CD4-positive, alpha-beta T cell (primary cell): Measurements from ENCODE around the gene TMEM121. TPM values are rescaled to one million over a fixed set of nuclear protein-coding genes. Genes with fewer than 3 reads are reported as not detected.

ENCODE experiments used
- ATAC-seq: fragments of 200-7000 bp; cut with Tn5 transposase; one replicate; pipeline ENCODE4 v1.10.0; 2022; ENCODE audit warnings: mild to moderate bottlenecking; ENCODE audit not compliant: poor library complexity
- CTCF ChIA-PET: fragments of 350-600 bp; sonication (Branson Sonifier 250); formaldehyde crosslinking; loops from one replicate; lab custom pipeline; 2021; ENCODE audit warnings: antibody characterized with exemption, inconsistent platforms; lab: Charles Lee
- POLR2A ChIA-PET: fragments of 350-600 bp; sonication (Branson Sonifier 250); formaldehyde crosslinking; loops from one replicate; lab custom pipeline; 2021; ENCODE audit warnings: antibody characterized with exemption, inconsistent platforms; lab: Charles Lee
- DNase-seq, 14 experiments: peaks; one replicate each; pipeline ENCODE4 v3.0.0-alpha.2; 2013 to 2020; ENCODE audit warnings: mixed read lengths in 2 of 14
- H3K27ac ChIP-seq, 2 donors: one replicate each; pipeline versions ENCODE4 v1.5.1 to v1.7.0; 2013; ENCODE audit warnings: low read length in 2 of 2, low read depth in 1 of 2, mild to moderate bottlenecking in 1 of 2
- H3K27me3 ChIP-seq, 2 experiments: 1 replicate in 1 of 2; 2 replicates in 1 of 2; pipeline versions ENCODE4 v1.6.1 to v1.7.0; 2013; ENCODE audit warnings: low read length in 2 of 2, control low read depth in 1 of 2, mild to moderate bottlenecking in 1 of 2, moderate library complexity in 1 of 2; ENCODE audit not compliant: insufficient read depth in 2 of 2, control insufficient read depth in 1 of 2
- H3K36me3 ChIP-seq: one replicate; pipeline ENCODE4 v1.6.1; 2013; ENCODE audit warnings: low read length, control low read depth; ENCODE audit not compliant: insufficient read depth
- H3K4me1 ChIP-seq: one replicate; pipeline ENCODE4 v1.6.1; 2013; ENCODE audit warnings: low read length, control low read depth; ENCODE audit not compliant: insufficient read depth
- H3K4me3 ChIP-seq: one replicate; pipeline ENCODE4 v1.5.1; 2013; ENCODE audit warnings: mild to moderate bottlenecking, low read length, moderate library complexity
- H3K9me3 ChIP-seq, 2 experiments: 1 replicate in 1 of 2; 2 replicates in 1 of 2; pipeline versions ENCODE4 v1.6.1 to v1.7.0; 2013; ENCODE audit warnings: low read length in 2 of 2, mild to moderate bottlenecking in 2 of 2, control low read depth in 1 of 2, moderate library complexity in 1 of 2; ENCODE audit not compliant: control insufficient read depth in 1 of 2, insufficient read depth in 1 of 2
- H3K27ac Mint-ChIP-seq: one replicate; pipeline ENCODE4 v1.8.0; 2020; ENCODE audit warnings: mixed read lengths
- H3K27me3 Mint-ChIP-seq: one replicate; pipeline ENCODE4 v1.8.0; 2021; ENCODE audit warnings: mixed read lengths
- H3K36me3 Mint-ChIP-seq: one replicate; pipeline ENCODE4 v1.8.0; 2021; ENCODE audit warnings: low read depth, mixed read lengths
- H3K4me1 Mint-ChIP-seq: one replicate; pipeline ENCODE4 v1.8.0; 2021; ENCODE audit warnings: low read depth, mixed read lengths
- H3K4me3 Mint-ChIP-seq: one replicate; pipeline ENCODE4 v1.8.0; 2020; ENCODE audit warnings: mild to moderate bottlenecking, mixed read lengths
- H3K9me3 Mint-ChIP-seq: one replicate; pipeline ENCODE4 v1.8.0; 2020; ENCODE audit warnings: mixed read lengths
- CTCF ChIP-seq: fragments of 200-600 bp; IDR thresholded peaks from one replicate; pipeline ENCODE4 v1.8.0; 2022; ENCODE audit warnings: antibody characterized with exemption, mild to moderate bottlenecking
- intact Hi-C, 2 experiments: fragments of 100-400 bp; cut with DNase I in 1 of 2; cut with micrococcal nuclease in 1 of 2; formaldehyde crosslinking; loops; one replicate each; pipeline versions ENCODE4 v1.15.1 to v1.9.0; 2023 to 2025; cut with DNase I, micrococcal nuclease
- total RNA-seq, 174 experiments: library from RNA in 2 of 174; stranded (reverse) in 2 of 174; gene quantifications; one replicate each; pipeline ENCODE4 v1.2.3 and lab custom pipeline; 2021 to 2026

The TMEM121 gene
- total RNA-seq, 2 experiments from 2014 or later = 1.6 to 1.7 TPM

GRCh38 chr14:105477660-105478397 is 48.6 kb upstream of the TMEM121 start:
- Mint-ChIP-seq H3K9me3 (no peaks in the 10 kb centered on the region), H3K4me3 (peak overlapping the region; percentile 84), H3K4me1 (peaks cover 47% of the 10 kb centered on the region), H3K36me3 (peaks cover 6% of the 10 kb centered on the region), H3K27ac (peak overlapping the region; percentile 72), H3K27me3 (no peaks in the 10 kb centered on the region)
- peaks cover 10% of the 10 kb centered on the region in 2 experiments for H3K27me3 ChIP-seq
- ATAC-seq (peak; percentile 21), DNase-seq (peak in 13 of 14 experiments; percentile 49 to 92 (median 68))
- POLR2A ChIA-PET = interaction anchor here (7.7 kb wide), 1 partner anchor 13 kb away, joined by 154 read pairs; the partner anchor contains the start of gene TEDC1
- peaks cover 89% of the 10 kb centered on the region for H3K4me1 ChIP-seq
- peaks cover 0 to 22% of the 10 kb centered on the region in 2 experiments for H3K9me3 ChIP-seq
- peak overlapping the region in 1 of 2 donors; percentile 59 for H3K27ac ChIP-seq
- H3K4me3 ChIP-seq = peak overlapping the region; percentile 38
- intact Hi-C loops = no loop called here
- H3K36me3 ChIP-seq = no peaks in the 10 kb centered on the region
- CTCF ChIA-PET = interaction anchor here (0.6 to 1.6 kb wide), 2 partner anchors 12 to 420 kb away, joined by 3 to 10 read pairs; partner anchors contain the start of gene TEDC1
- TF ChIP-seq CTCF = no peak

GRCh38 chr14:105478398-105479251 is 47.8 kb upstream of the TMEM121 start:
- intact Hi-C loops = no loop called here
- Mint-ChIP-seq H3K36me3 (peaks cover 6% of the 10 kb centered on the region), H3K4me3 (no peak overlapping the region), H3K27ac (peak overlapping the region; percentile 97), H3K4me1 (peaks cover 49% of the 10 kb centered on the region), H3K9me3 (no peaks in the 10 kb centered on the region), H3K27me3 (no peaks in the 10 kb centered on the region)
- Histone ChIP-seq H3K4me1 (peaks cover 89% of the 10 kb centered on the region), H3K27ac (peak overlapping the region in 1 of 2 donors; percentile 59), H3K36me3 (no peaks in the 10 kb centered on the region), H3K27me3 (peaks cover 10% of the 10 kb centered on the region in 2 experiments), H3K9me3 (peaks cover 0 to 22% of the 10 kb centered on the region in 2 experiments), H3K4me3 (no peak overlapping the region)
- TF ChIP-seq CTCF = no peak
- DNase-seq (peak in 8 of 14 experiments; percentile 27 to 77 (median 50)), ATAC-seq (peak; percentile 2)
- POLR2A ChIA-PET = interaction anchor here (7.7 kb wide), 1 partner anchor 12 kb away, joined by 154 read pairs; the partner anchor contains the start of gene TEDC1
- CTCF ChIA-PET = interaction anchor here (1.6 kb wide), 1 partner anchor 12 kb away, joined by 10 read pairs; the partner anchor contains the start of gene TEDC1
